ENCODE data around the gene SLC26A1.

DNA sequence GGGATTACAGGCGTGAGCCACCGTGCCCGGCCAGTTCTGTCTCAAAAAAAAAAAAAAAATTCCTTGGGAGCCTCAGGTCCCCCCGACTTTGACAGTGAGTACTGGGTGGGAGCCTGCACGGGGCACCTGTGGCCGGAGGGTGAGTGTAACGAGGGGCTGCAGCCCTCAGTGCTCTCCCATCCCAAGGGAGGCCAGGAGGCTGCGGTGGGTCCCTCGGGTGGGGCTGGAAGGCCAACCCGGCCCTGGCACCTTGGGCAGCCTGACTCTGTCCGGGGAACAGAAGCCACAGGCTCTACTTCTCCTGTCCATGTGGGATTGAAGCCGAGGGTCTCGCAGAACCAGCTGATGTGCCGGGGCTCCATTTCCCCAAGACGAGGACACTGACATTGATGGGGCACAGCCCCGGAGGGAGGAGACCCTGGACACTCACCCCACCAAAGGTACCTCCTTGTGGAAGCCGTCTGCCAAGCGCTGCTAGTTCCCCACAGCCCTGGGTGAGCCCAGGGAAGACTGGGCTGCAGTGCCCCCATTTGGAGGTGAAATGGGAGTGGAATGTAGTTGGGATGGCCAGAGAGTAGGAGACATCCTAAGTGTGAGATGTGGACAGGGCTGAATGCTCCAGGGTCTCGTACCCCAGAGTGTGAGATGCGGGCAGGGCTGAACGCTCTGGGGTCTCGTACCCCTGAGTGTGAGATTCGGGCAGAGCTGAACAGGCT is 2.3 kb upstream of the SLC26A1 start:
- TF ChIP-seq, protein P1, sequence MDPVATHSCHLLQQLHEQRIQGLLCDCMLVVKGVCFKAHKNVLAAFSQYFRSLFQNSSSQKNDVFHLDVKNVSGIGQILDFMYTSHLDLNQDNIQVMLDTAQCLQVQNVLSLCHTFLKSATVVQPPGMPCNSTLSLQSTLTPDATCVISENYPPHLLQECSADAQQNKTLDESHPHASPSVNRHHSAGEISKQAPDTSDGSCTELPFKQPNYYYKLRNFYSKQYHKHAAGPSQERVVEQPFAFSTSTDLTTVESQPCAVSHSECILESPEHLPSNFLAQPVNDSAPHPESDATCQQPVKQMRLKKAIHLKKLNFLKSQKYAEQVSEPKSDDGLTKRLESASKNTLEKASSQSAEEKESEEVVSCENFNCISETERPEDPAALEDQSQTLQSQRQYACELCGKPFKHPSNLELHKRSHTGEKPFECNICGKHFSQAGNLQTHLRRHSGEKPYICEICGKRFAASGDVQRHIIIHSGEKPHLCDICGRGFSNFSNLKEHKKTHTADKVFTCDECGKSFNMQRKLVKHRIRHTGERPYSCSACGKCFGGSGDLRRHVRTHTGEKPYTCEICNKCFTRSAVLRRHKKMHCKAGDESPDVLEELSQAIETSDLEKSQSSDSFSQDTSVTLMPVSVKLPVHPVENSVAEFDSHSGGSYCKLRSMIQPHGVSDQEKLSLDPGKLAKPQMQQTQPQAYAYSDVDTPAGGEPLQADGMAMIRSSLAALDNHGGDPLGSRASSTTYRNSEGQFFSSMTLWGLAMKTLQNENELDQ (CRISPR knock-in tag; IDR thresholded peaks at IDR 0.05; ENCODE audit: borderline replicate concordance): no peak
- TF ChIP-seq RAD21 (CRISPR knock-in tag; IDR thresholded peaks at IDR 0.05) (no peak), POLR2A (IDR thresholded peaks at IDR 0.05; ENCODE audit: insufficient read depth in 1 of 2, low read depth in 2 of 2, low read length in 2 of 2) (no peak), SIN3A (IDR thresholded peaks at IDR 0.05; ENCODE audit: borderline replicate concordance, low read depth, low read length) (no peak), SMC3 (IDR thresholded peaks at IDR 0.05; ENCODE audit: low read length) (no peak), POLR2AphosphoS5 (IDR thresholded peaks at IDR 0.05; ENCODE audit: low read depth, low read length) (no peak), ZNF121 (CRISPR knock-in tag; IDR thresholded peaks at IDR 0.05) (no peak), ZNF839 (CRISPR knock-in tag; IDR thresholded peaks at IDR 0.05; ENCODE audit: borderline replicate concordance) (no peak), ZNF274 (CRISPR knock-in tag; IDR thresholded peaks at IDR 0.05) (no peak), GATAD2A (CRISPR knock-in tag; IDR thresholded peaks at IDR 0.05) (no peak)
- TF ChIP-seq, protein P2, sequence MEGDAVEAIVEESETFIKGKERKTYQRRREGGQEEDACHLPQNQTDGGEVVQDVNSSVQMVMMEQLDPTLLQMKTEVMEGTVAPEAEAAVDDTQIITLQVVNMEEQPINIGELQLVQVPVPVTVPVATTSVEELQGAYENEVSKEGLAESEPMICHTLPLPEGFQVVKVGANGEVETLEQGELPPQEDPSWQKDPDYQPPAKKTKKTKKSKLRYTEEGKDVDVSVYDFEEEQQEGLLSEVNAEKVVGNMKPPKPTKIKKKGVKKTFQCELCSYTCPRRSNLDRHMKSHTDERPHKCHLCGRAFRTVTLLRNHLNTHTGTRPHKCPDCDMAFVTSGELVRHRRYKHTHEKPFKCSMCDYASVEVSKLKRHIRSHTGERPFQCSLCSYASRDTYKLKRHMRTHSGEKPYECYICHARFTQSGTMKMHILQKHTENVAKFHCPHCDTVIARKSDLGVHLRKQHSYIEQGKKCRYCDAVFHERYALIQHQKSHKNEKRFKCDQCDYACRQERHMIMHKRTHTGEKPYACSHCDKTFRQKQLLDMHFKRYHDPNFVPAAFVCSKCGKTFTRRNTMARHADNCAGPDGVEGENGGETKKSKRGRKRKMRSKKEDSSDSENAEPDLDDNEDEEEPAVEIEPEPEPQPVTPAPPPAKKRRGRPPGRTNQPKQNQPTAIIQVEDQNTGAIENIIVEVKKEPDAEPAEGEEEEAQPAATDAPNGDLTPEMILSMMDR (CRISPR knock-in tag; IDR thresholded peaks at IDR 0.05): peak; percentile 57
- TF ChIP-seq, protein P3, sequence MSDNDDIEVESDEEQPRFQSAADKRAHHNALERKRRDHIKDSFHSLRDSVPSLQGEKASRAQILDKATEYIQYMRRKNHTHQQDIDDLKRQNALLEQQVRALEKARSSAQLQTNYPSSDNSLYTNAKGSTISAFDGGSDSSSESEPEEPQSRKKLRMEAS (IDR thresholded peaks at IDR 0.05): no peak

All from HepG2 (cell line).